Ishikawa (cell line): ENCODE measurements around the gene COMMD7.

ENCODE experiments used
- CEBPB ChIP-seq: IDR thresholded peaks from 2 replicates; pipeline ENCODE4 v1.6.1; 2012
- EGR1 ChIP-seq: IDR thresholded peaks from 2 replicates; pipeline ENCODE4 v1.6.1; 2012
- EP300 ChIP-seq: IDR thresholded peaks from 2 replicates; pipeline ENCODE4 v1.6.1; 2012; ENCODE audit warnings: borderline replicate concordance
- NFIC ChIP-seq: IDR thresholded peaks from 2 replicates; pipeline ENCODE4 v1.6.1; 2012
- RAD21 ChIP-seq: IDR thresholded peaks from 2 replicates; pipeline ENCODE4 v1.6.1; 2012; ENCODE audit warnings: low read depth
- TAF1 ChIP-seq: IDR thresholded peaks from 2 replicates; pipeline ENCODE4 v1.6.1; 2012; ENCODE audit warnings: low read depth, mild to moderate bottlenecking
- YY1 ChIP-seq: IDR thresholded peaks from 2 replicates; pipeline ENCODE4 v1.6.1; 2012; ENCODE audit warnings: low read depth
- TF ChIP-seq, protein P1 (sequence below): IDR thresholded peaks from 2 replicates; pipeline ENCODE4 v1.6.1; 2012; ENCODE audit warnings: low read depth, mild to moderate bottlenecking

- TF ChIP-seq EP300 (no peak), CEBPB (no peak), RAD21 (no peak), NFIC (no peak), TAF1 (no peak), YY1 (no peak), EGR1 (no peak)
- TF ChIP-seq, protein P1, sequence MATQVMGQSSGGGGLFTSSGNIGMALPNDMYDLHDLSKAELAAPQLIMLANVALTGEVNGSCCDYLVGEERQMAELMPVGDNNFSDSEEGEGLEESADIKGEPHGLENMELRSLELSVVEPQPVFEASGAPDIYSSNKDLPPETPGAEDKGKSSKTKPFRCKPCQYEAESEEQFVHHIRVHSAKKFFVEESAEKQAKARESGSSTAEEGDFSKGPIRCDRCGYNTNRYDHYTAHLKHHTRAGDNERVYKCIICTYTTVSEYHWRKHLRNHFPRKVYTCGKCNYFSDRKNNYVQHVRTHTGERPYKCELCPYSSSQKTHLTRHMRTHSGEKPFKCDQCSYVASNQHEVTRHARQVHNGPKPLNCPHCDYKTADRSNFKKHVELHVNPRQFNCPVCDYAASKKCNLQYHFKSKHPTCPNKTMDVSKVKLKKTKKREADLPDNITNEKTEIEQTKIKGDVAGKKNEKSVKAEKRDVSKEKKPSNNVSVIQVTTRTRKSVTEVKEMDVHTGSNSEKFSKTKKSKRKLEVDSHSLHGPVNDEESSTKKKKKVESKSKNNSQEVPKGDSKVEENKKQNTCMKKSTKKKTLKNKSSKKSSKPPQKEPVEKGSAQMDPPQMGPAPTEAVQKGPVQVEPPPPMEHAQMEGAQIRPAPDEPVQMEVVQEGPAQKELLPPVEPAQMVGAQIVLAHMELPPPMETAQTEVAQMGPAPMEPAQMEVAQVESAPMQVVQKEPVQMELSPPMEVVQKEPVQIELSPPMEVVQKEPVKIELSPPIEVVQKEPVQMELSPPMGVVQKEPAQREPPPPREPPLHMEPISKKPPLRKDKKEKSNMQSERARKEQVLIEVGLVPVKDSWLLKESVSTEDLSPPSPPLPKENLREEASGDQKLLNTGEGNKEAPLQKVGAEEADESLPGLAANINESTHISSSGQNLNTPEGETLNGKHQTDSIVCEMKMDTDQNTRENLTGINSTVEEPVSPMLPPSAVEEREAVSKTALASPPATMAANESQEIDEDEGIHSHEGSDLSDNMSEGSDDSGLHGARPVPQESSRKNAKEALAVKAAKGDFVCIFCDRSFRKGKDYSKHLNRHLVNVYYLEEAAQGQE: no peak
Observed at GRCh38 chr20:32773223-32773622, 30.0 kb upstream of the COMMD7 start.
